Ishikawa (cell line): ENCODE measurements around the gene OR4P4.

ENCODE experiments used
- CEBPB ChIP-seq: IDR thresholded peaks from 2 replicates; pipeline ENCODE4 v1.6.1; 2012
- CREB1 ChIP-seq: IDR thresholded peaks from 2 replicates; pipeline ENCODE4 v1.6.1; 2012; ENCODE audit warnings: low read depth
- EGR1 ChIP-seq: IDR thresholded peaks from 2 replicates; pipeline ENCODE4 v1.6.1; 2012
- EP300 ChIP-seq: IDR thresholded peaks from 2 replicates; pipeline ENCODE4 v1.6.1; 2012; ENCODE audit warnings: borderline replicate concordance
- FOXM1 ChIP-seq: IDR thresholded peaks from 2 replicates; pipeline ENCODE4 v1.6.1; 2012; ENCODE audit warnings: low read depth, borderline replicate concordance
- NFIC ChIP-seq: IDR thresholded peaks from 2 replicates; pipeline ENCODE4 v1.6.1; 2012
- RAD21 ChIP-seq: IDR thresholded peaks from 2 replicates; pipeline ENCODE4 v1.6.1; 2012; ENCODE audit warnings: low read depth
- TAF1 ChIP-seq: IDR thresholded peaks from 2 replicates; pipeline ENCODE4 v1.6.1; 2012; ENCODE audit warnings: low read depth, mild to moderate bottlenecking
- TCF12 ChIP-seq: IDR thresholded peaks from 2 replicates; pipeline ENCODE4 v1.6.1; 2012; ENCODE audit warnings: low read depth
- TEAD4 ChIP-seq: IDR thresholded peaks from 2 replicates; pipeline ENCODE4 v1.6.1; 2012
- YY1 ChIP-seq: IDR thresholded peaks from 2 replicates; pipeline ENCODE4 v1.6.1; 2012; ENCODE audit warnings: low read depth
- ZBTB7A ChIP-seq: IDR thresholded peaks from 2 replicates; pipeline ENCODE4 v1.6.1; 2012; ENCODE audit warnings: low read depth
- TF ChIP-seq, protein P1 (sequence below): IDR thresholded peaks from 2 replicates; pipeline ENCODE4 v1.6.1; 2012; ENCODE audit warnings: low read depth, mild to moderate bottlenecking
- TF ChIP-seq, protein P2 (sequence below): IDR thresholded peaks from 2 replicates; pipeline ENCODE4 v1.6.1; 2012
- TF ChIP-seq, protein P3 (sequence below): IDR thresholded peaks from 2 replicates; pipeline ENCODE4 v1.6.1; 2012

Gene OR4P4

DNA sequence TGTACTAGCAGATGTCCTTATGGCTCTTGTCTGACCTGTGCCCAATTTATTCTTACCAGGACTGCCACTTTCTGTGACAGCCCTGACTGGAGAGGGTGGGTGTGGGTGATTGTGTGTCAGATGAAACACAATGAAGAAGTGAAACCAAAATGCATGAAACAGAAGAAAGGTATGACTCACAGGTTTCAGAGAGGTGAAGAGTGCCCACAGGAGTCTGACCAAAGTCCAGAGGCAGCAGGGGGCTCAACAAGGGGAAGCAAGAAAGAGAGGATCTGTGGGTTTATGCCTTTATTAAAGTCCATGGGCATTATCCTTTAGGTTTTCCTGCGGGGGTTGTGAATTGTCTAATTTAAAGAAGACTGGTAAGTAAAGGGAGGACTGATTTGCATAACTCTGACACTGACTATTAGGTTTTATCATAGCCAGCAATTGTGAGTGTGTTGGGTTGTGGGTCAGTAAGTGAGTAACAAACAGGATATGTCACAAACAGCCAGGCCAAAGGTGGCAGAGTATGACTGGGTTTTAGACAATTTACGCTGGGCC, 23.2 kb downstream of the OR4P4 start:
- TF ChIP-seq, protein P1, sequence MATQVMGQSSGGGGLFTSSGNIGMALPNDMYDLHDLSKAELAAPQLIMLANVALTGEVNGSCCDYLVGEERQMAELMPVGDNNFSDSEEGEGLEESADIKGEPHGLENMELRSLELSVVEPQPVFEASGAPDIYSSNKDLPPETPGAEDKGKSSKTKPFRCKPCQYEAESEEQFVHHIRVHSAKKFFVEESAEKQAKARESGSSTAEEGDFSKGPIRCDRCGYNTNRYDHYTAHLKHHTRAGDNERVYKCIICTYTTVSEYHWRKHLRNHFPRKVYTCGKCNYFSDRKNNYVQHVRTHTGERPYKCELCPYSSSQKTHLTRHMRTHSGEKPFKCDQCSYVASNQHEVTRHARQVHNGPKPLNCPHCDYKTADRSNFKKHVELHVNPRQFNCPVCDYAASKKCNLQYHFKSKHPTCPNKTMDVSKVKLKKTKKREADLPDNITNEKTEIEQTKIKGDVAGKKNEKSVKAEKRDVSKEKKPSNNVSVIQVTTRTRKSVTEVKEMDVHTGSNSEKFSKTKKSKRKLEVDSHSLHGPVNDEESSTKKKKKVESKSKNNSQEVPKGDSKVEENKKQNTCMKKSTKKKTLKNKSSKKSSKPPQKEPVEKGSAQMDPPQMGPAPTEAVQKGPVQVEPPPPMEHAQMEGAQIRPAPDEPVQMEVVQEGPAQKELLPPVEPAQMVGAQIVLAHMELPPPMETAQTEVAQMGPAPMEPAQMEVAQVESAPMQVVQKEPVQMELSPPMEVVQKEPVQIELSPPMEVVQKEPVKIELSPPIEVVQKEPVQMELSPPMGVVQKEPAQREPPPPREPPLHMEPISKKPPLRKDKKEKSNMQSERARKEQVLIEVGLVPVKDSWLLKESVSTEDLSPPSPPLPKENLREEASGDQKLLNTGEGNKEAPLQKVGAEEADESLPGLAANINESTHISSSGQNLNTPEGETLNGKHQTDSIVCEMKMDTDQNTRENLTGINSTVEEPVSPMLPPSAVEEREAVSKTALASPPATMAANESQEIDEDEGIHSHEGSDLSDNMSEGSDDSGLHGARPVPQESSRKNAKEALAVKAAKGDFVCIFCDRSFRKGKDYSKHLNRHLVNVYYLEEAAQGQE: no peak
- no peak for TF ChIP-seq EP300
- TF ChIP-seq YY1: no peak
- no peak for TF ChIP-seq RAD21
- no peak for TF ChIP-seq CREB1
- TF ChIP-seq EGR1: no peak
- no peak for TF ChIP-seq NFIC

DNA sequence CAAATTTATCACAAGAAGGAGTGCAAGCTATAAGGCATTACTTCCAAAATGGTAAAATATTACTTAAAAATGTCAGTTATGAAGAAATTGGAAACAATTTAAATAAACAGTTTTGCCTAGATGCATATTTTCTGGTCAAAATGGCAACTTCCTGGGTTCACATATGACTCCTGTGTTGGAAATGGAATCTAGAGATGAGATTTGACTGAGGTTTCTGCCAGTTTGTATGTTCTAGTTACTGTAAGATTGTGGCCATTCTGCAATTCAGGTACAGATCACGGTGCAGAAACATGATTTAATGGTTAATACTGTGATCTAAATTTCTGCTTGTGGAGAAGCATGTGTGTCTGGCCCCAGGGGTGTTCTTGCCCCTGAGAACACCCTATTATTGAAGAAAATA, 23.7 kb downstream of the OR4P4 start:
- TF ChIP-seq, protein P2, sequence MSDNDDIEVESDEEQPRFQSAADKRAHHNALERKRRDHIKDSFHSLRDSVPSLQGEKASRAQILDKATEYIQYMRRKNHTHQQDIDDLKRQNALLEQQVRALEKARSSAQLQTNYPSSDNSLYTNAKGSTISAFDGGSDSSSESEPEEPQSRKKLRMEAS: no peak
- TF ChIP-seq EP300 (no peak), NFIC (no peak)

DNA sequence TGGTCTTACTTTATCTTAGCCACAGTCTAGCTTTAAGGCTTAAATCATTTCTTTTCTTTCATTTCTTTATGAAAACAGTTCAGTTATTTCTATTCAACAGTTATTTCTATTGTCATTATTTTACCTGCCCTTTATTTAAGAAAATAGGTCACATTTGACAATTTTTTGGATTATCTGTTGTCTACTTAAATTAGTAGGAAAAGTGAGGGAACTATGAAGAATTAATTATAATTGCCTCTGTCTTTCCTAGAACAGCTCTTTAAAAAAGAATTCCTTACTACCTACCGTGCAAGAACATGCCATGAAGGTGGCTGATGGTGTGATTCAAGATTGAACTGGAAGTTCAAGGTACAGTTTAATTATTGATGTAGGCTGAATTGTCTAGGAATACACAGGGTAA, 27.0 kb downstream of the OR4P4 start, which contains the start of gene OR4C6:
OR4C6 (plus strand) TSS at position 301 of the 400 bp plus-strand sequence. CDS start 2,966 bp downstream, outside the sequence.
- TF ChIP-seq CEBPB (no peak), EGR1 (no peak), FOXM1 (no peak), EP300 (no peak), ZBTB7A (no peak), RAD21 (no peak)
- TF ChIP-seq, protein P2: no peak
- TF ChIP-seq, protein P3, sequence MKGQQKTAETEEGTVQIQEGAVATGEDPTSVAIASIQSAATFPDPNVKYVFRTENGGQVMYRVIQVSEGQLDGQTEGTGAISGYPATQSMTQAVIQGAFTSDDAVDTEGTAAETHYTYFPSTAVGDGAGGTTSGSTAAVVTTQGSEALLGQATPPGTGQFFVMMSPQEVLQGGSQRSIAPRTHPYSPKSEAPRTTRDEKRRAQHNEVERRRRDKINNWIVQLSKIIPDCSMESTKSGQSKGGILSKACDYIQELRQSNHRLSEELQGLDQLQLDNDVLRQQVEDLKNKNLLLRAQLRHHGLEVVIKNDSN: no peak

DNA sequence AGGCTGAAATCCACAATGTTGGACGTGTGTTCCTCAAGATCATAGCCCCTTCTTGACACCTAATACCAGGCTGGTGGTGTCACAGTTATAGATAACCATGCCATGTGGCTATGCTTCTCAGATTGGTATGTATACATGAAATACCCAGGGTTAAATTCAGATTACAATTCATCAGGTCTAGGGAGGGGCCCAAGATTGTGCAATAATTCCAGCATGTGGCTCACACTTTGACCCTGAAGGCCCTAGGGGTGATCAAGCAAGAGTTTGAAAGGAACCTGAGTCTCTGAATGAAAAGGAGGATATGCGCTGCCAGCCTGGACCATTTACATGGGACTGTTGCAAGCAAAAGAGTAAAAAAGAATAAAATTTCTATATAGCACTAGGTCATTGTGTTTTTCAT, 34.5 kb downstream of the OR4P4 start:
- no peak for TF ChIP-seq EP300
- TF ChIP-seq CEBPB: no peak
- TF ChIP-seq NFIC: no peak
- TF ChIP-seq TCF12: no peak
- TF ChIP-seq, protein P1: no peak
- TF ChIP-seq FOXM1: no peak
- TF ChIP-seq, protein P2: no peak
- TF ChIP-seq CREB1: no peak
- no peak for TF ChIP-seq YY1

DNA sequence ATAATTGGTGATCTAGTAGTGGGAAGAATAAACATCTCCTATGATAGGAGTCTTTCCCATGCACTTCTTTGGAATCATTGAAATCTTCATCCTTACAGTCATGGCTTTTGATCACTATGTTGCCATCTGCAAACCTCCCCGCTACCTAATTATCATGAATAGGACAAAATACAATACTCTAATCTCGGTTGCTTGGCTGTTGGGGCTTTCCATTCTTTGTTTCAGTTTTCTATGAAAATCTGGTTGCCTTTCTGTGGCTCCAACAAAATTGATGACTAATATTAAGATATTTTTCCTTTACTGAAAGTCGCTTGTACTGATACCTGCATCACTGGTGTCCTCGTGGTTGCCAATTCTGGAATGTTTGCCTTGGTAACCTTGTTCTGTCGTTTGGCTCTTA, 38.9 kb downstream of the OR4P4 start:
- TF ChIP-seq CEBPB: no peak
- TF ChIP-seq, protein P3: no peak
- TF ChIP-seq EP300: no peak
- TF ChIP-seq, protein P2: no peak
- TF ChIP-seq TCF12: no peak
- no peak for TF ChIP-seq FOXM1
- no peak for TF ChIP-seq TAF1
- no peak for TF ChIP-seq ZBTB7A
- TF ChIP-seq, protein P1: no peak
- no peak for TF ChIP-seq TEAD4
- TF ChIP-seq RAD21: no peak
- no peak for TF ChIP-seq EGR1
- no peak for TF ChIP-seq CREB1
- no peak for TF ChIP-seq NFIC
- TF ChIP-seq YY1: no peak
